Left hindlimb (tissue), 1 donor: ENCODE data around the gene DOCK2.
"Not testable (repeated sequence)": the region's sequence is repeated elsewhere in the genome, so short reads cannot be mapped to it uniquely, and the experiment has no call there.

ENCODE experiments used
- DNase-seq: peaks from one replicate; pipeline ENCODE4 v3.0.0-alpha.2; 2018

The DOCK2 gene

GRCh38 chr5:169637085-169637548 lies at the start of gene DOCK2:
DOCK2 (plus strand) TSS chr5:169637275; CDS start chr5:169637327, 52 bp downstream.
- no peak for DNase-seq

- DNase-seq, result no peak
Observed at GRCh38 chr5:169590602-169591001, 46.5 kb upstream of the DOCK2 start.

- no peak for DNase-seq
Observed at GRCh38 chr5:169591636-169592035, 45.4 kb upstream of the DOCK2 start.

- no peak for DNase-seq
Observed at GRCh38 chr5:169592937-169593650, 44.0 kb upstream of the DOCK2 start.

- no peak for DNase-seq
Observed at GRCh38 chr5:169595172-169595820, 41.8 kb upstream of the DOCK2 start.

GRCh38 chr5:169599451-169599850 lies 37.6 kb upstream of the DOCK2 start:
- DNase-seq, result no peak

GRCh38 chr5:169602535-169602934 lies 34.5 kb upstream of the DOCK2 start:
- DNase-seq, result no peak

GRCh38 chr5:169606279-169606678 lies 30.8 kb upstream of the DOCK2 start:
- no peak for DNase-seq

- no peak for DNase-seq
Observed at GRCh38 chr5:169607882-169608281, 29.2 kb upstream of the DOCK2 start.

GRCh38 chr5:169609716-169610115 lies 27.4 kb upstream of the DOCK2 start:
- DNase-seq, result no peak

- DNase-seq, result no peak
Observed at GRCh38 chr5:169610606-169611005, 26.5 kb upstream of the DOCK2 start.

GRCh38 chr5:169615561-169615960 lies 21.5 kb upstream of the DOCK2 start:
- DNase-seq, result no peak

GRCh38 chr5:169624307-169624706 lies 12.8 kb upstream of the DOCK2 start:
- not testable (repeated sequence) for DNase-seq

- DNase-seq, result no peak
Observed at GRCh38 chr5:169626779-169627178, 10.3 kb upstream of the DOCK2 start.

GRCh38 chr5:169627551-169627950 lies 9.5 kb upstream of the DOCK2 start:
- no peak for DNase-seq

- no peak for DNase-seq
Observed at GRCh38 chr5:169628892-169629291, 8.2 kb upstream of the DOCK2 start.

GRCh38 chr5:169629847-169630548 lies 7.1 kb upstream of the DOCK2 start:
- no peak for DNase-seq

- no peak for DNase-seq
Observed at GRCh38 chr5:169631360-169631759, 5.7 kb upstream of the DOCK2 start.

GRCh38 chr5:169632946-169633345 lies 4.1 kb upstream of the DOCK2 start:
- no peak for DNase-seq

- DNase-seq, result no peak
Observed at GRCh38 chr5:169634606-169635005, 2.5 kb upstream of the DOCK2 start.

GRCh38 chr5:169635936-169636335 lies 1.1 kb upstream of the DOCK2 start:
- no peak for DNase-seq

GRCh38 chr5:169636477-169637084 lies 494 bp upstream of the DOCK2 start:
- no peak for DNase-seq

GRCh38 chr5:169637549-169638121 lies 560 bp downstream of the DOCK2 start:
- no peak for DNase-seq
